Mesendoderm (in vitro differentiated cells): ENCODE measurements around the gene NRXN3.

Experiments used
- DNase-seq: peaks from one replicate; pipeline ENCODE4 v3.0.0; 2013
- H2AK5ac ChIP-seq: 2 replicates; pipeline ENCODE4 v1.6.1; 2013; ENCODE audit warnings: low read length, inconsistent platforms
- H2BK120ac ChIP-seq: 2 replicates; pipeline ENCODE4 v1.6.1; 2013; ENCODE audit warnings: low read depth, mild to moderate bottlenecking, low read length, moderate library complexity, mixed read lengths
- H2BK15ac ChIP-seq: replicated peaks from 2 replicates; pipeline ENCODE4 v1.6.1; 2013; ENCODE audit warnings: low read depth, mild to moderate bottlenecking, moderate library complexity
- H2BK5ac ChIP-seq: 2 replicates; pipeline ENCODE4 v1.6.1; 2013; ENCODE audit warnings: low read length, inconsistent platforms
- H3K18ac ChIP-seq: 2 replicates; pipeline ENCODE4 v1.6.1; 2013; ENCODE audit warnings: mild to moderate bottlenecking, low read length, mixed read lengths
- H3K23ac ChIP-seq: one replicate; pipeline ENCODE4 v1.6.1; 2013; ENCODE audit warnings: low read length
- H3K27ac ChIP-seq: 2 replicates; pipeline ENCODE4 v1.5.1; 2013; ENCODE audit warnings: low read depth, mild to moderate bottlenecking, inconsistent platforms, low read length, moderate library complexity
- H3K27me3 ChIP-seq: 2 replicates; pipeline ENCODE4 v1.6.1; 2013; ENCODE audit warnings: low read length, control low read depth, mild to moderate bottlenecking, inconsistent platforms; ENCODE audit not compliant: insufficient read depth, poor library complexity
- H3K36me3 ChIP-seq: 2 replicates; pipeline ENCODE4 v1.6.1; 2013; ENCODE audit warnings: low read length, inconsistent platforms; ENCODE audit not compliant: control insufficient read depth, insufficient read depth
- H3K4ac ChIP-seq: one replicate; pipeline ENCODE4 v1.6.1; 2013; ENCODE audit warnings: low read depth, mild to moderate bottlenecking, low read length, moderate library complexity
- H3K4me1 ChIP-seq: 2 replicates; pipeline ENCODE4 v1.6.1; 2013; ENCODE audit warnings: low read depth, low read length, inconsistent platforms; ENCODE audit not compliant: control insufficient read depth
- H3K4me2 ChIP-seq: 2 replicates; pipeline ENCODE4 v1.6.1; 2013; ENCODE audit warnings: low read length
- H3K4me3 ChIP-seq: 2 replicates; pipeline ENCODE4 v1.5.1; 2013; ENCODE audit warnings: mild to moderate bottlenecking, low read length
- H3K56ac ChIP-seq: one replicate; pipeline ENCODE4 v1.6.1; 2013; ENCODE audit warnings: low read length
- H3K79me1 ChIP-seq: 2 replicates; pipeline ENCODE4 v1.6.1; 2013; ENCODE audit warnings: low read length, inconsistent platforms
- H3K79me2 ChIP-seq: 2 replicates; pipeline ENCODE4 v1.6.1; 2013; ENCODE audit warnings: mild to moderate bottlenecking, low read length; ENCODE audit not compliant: control insufficient read depth, insufficient read depth
- H3K9ac ChIP-seq: 2 replicates; pipeline ENCODE4 v1.6.1; 2013; ENCODE audit warnings: low read length, inconsistent platforms
- H4K5ac ChIP-seq: one replicate; pipeline ENCODE4 v1.6.1; 2013; ENCODE audit warnings: low read length
- H4K8ac ChIP-seq: one replicate; pipeline ENCODE4 v1.6.1; 2013; ENCODE audit warnings: low read depth, mild to moderate bottlenecking, control low read depth, low read length, moderate library complexity
- WGBS: extraction: QIAGEN DNeasy Blood & Tissue Kit; methylation state at CpG from one replicate; pipeline ENCODE4 v1.1.7; 2013; ENCODE audit warnings: low lambda C conversion rate, missing lambda C conversion rate; ENCODE audit not compliant: insufficient coverage; ENCODE audit errors: extremely low coverage; 5-methylcytosine and 5-hydroxymethylcytosine counted together

The NRXN3 gene

GRCh38 chr14:79496701-79497100, 1326.5 kb downstream of the NRXN3 start:
- H4K5ac ChIP-seq: no peak overlapping the region
- no peak overlapping the region for H3K56ac ChIP-seq
- DNase-seq: no peak
- no peaks in the 10 kb centered on the region for H3K4me1 ChIP-seq
- H3K4ac ChIP-seq: no peak overlapping the region
- H3K9ac ChIP-seq: no peak overlapping the region
- H2AK5ac ChIP-seq: no peak overlapping the region
- no peaks in the 10 kb centered on the region for H3K79me2 ChIP-seq
- H2BK5ac ChIP-seq: no peak overlapping the region
- no peaks in the 10 kb centered on the region for H3K27me3 ChIP-seq
- no CpG with 5 or more reads among the region's 4 CpGs for WGBS
- no peak overlapping the region for H2BK15ac ChIP-seq
- H3K4me3 ChIP-seq: no peak overlapping the region
- no peak overlapping the region for H3K27ac ChIP-seq
- H2BK120ac ChIP-seq: no peak overlapping the region
- H4K8ac ChIP-seq: no peak overlapping the region
- H3K79me1 ChIP-seq: no peaks in the 10 kb centered on the region
- no peak overlapping the region for H3K18ac ChIP-seq
- H3K36me3 ChIP-seq: no peaks in the 10 kb centered on the region
- no peak overlapping the region for H3K23ac ChIP-seq
- H3K4me2 ChIP-seq: no peak overlapping the region

DNA sequence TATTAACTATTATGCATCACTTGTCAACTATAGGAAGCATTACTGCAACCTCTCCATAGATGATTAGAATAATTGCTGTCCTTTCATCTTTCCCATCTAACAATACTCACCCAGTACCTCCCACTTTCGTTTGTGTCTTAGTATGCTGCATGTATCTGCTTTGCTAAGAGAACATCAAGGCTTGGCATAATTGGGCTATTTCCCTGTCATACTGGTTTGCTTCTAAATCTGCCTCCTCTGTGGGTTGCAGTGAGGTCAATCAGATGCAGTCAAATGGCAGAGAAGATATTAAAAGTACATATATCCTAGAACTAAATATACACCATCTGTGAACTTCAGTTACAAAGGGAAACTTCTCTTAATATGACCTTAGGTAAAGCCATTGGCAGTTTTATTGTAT, 1330.3 kb downstream of the NRXN3 start:
- H2BK5ac ChIP-seq: no peak overlapping the region
- no peak overlapping the region for H3K4me3 ChIP-seq
- no peaks in the 10 kb centered on the region for H3K27me3 ChIP-seq
- H3K18ac ChIP-seq: no peak overlapping the region
- H4K5ac ChIP-seq: no peak overlapping the region
- no peaks in the 10 kb centered on the region for H3K36me3 ChIP-seq
- no peak overlapping the region for H4K8ac ChIP-seq
- no peaks in the 10 kb centered on the region for H3K79me1 ChIP-seq
- WGBS: no CpG with 5 or more reads among the region's 1 CpG
- no peaks in the 10 kb centered on the region for H3K79me2 ChIP-seq
- no peak overlapping the region for H3K23ac ChIP-seq
- no peak overlapping the region for H3K4ac ChIP-seq
- H3K4me2 ChIP-seq: no peak overlapping the region
- no peak overlapping the region for H2AK5ac ChIP-seq
- H3K4me1 ChIP-seq: no peaks in the 10 kb centered on the region
- H3K9ac ChIP-seq: no peak overlapping the region
- H2BK15ac ChIP-seq: no peak overlapping the region
- H2BK120ac ChIP-seq: no peak overlapping the region
- H3K56ac ChIP-seq: no peak overlapping the region
- DNase-seq: no peak
- H3K27ac ChIP-seq: no peak overlapping the region

DNA sequence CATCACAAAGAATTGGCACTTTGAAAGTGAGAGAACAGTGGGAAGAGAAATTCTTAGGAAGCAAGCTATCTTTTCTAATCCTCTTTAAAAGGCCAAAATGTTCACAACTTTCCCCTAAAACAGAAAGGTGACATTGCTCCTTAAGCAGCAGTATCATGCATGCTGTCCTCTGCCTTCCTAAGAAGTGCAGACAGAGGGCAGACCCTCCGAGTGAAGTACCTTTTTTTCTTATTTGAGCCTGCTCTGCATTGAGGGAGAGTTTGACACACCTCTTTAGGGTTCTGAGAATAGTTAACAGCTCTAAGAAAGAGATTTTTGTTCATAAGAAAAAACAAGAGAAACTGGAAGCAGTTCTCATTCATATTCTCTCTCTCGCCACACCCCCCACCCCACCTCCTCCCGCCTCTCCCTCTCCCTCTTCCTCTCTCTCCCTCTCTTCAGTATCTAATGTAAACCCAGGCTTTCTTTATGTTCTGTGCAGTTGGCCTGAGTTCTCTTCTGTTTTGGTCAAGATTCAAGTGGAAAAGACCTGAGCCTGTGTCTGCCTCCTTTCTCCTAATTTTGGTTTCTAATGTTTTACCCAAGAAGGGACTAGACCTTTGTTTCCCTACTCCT, 1332.1 kb downstream of the NRXN3 start:
- Histone ChIP-seq H3K23ac (no peak overlapping the region), H3K9ac (no peak overlapping the region), H3K4ac (no peak overlapping the region), H3K4me1 (no peaks in the 10 kb centered on the region), H3K79me1 (no peaks in the 10 kb centered on the region), H2BK15ac (no peak overlapping the region), H2BK120ac (no peak overlapping the region), H2BK5ac (no peak overlapping the region), H3K56ac (no peak overlapping the region), H3K27me3 (no peaks in the 10 kb centered on the region), H4K5ac (no peak overlapping the region), H3K36me3 (no peaks in the 10 kb centered on the region), H3K4me3 (no peak overlapping the region), H3K4me2 (no peak overlapping the region), H3K18ac (no peak overlapping the region), H2AK5ac (no peak overlapping the region), H3K27ac (no peak overlapping the region), H3K79me2 (no peaks in the 10 kb centered on the region), H4K8ac (no peak overlapping the region)
- DNase-seq: peak; percentile 64
- WGBS: no CpG with 5 or more reads among the region's 3 CpGs

DNA sequence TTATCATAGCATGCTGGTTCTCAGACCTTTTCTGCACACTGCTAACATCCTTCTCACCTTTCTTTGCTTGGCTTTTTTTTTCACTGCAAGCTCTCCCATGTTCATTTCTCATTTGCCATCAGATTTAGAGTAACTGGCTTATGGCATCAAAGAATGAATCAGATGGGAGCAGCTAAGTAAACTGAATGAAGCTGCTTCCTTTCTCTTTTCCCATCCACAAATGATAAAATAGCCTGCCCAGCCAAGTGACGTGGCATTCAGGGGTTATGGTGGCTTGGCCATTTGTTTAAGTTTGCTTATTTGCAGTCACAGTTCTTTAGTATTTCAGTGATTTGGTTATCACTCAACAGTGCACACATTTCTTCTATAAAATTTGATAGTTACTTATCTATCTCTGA, 1332.6 kb downstream of the NRXN3 start:
- Histone ChIP-seq H4K8ac (no peak overlapping the region), H3K36me3 (no peaks in the 10 kb centered on the region), H3K4me1 (no peaks in the 10 kb centered on the region), H3K79me1 (no peaks in the 10 kb centered on the region), H3K4ac (no peak overlapping the region), H3K79me2 (no peaks in the 10 kb centered on the region), H3K27ac (no peak overlapping the region), H2BK15ac (no peak overlapping the region), H3K56ac (no peak overlapping the region), H3K4me2 (no peak overlapping the region), H3K9ac (no peak overlapping the region), H3K18ac (no peak overlapping the region), H2BK5ac (no peak overlapping the region), H4K5ac (no peak overlapping the region), H3K27me3 (no peaks in the 10 kb centered on the region), H3K23ac (no peak overlapping the region), H2AK5ac (no peak overlapping the region), H3K4me3 (no peak overlapping the region), H2BK120ac (no peak overlapping the region)
- DNase-seq: no peak
- WGBS: no CpG with 5 or more reads among the region's 1 CpG

DNA sequence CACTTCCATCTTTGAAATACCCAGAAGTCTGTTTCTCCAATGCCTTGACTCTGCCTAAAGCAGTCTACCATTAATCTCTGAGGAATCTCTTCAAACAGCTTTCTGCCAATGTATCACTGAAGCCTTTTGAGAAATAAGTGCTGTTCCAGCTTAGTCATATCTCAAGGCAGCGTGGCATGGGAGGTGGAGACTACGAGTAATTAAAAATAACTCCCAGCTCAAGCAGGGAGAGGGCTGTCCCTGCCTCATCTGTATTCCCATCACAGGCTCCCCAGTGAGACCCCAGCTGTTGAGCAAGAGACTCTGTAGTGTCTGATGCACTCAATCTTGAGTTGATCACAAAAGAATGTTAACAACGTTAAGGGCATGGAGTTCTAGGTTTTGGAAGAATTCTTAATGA, 1340.5 kb downstream of the NRXN3 start:
- Histone ChIP-seq H3K4me3 (no peak overlapping the region), H3K27ac (no peak overlapping the region)
- WGBS: no CpG with 5 or more reads among the region's 3 CpGs

DNA sequence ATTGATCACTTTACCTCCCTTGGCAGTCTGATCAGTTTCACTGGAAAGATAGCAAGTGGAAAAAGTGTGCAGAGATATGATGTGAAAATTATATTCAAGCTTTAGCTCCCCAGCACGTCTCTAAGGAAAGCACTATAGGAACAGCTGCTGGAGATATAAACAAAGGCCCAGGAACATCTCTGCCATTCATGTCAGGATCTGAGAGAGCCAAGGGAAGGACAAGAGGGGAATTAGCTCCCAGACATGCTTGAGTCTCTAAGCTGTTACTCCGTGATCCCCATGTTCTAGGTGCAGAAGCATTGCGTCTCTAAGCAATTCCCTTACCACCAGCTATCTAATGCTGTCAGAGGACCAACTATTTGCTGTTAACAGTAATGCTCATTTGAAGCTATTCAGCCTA, 1341.0 kb downstream of the NRXN3 start:
- Histone ChIP-seq H3K56ac (no peak overlapping the region), H2BK120ac (no peak overlapping the region), H3K27me3 (peaks cover 2% of the 10 kb centered on the region), H3K9ac (no peak overlapping the region), H3K18ac (no peak overlapping the region), H3K4me1 (peaks cover 2% of the 10 kb centered on the region), H2BK15ac (no peak overlapping the region), H2AK5ac (no peak overlapping the region), H3K23ac (no peak overlapping the region), H3K36me3 (no peaks in the 10 kb centered on the region), H4K8ac (no peak overlapping the region), H3K79me1 (no peaks in the 10 kb centered on the region), H3K79me2 (no peaks in the 10 kb centered on the region), H3K4me2 (no peak overlapping the region), H3K4me3 (no peak overlapping the region), H3K4ac (no peak overlapping the region), H4K5ac (no peak overlapping the region), H2BK5ac (no peak overlapping the region), H3K27ac (no peak overlapping the region)
- DNase-seq: no peak
- WGBS: no CpG with 5 or more reads among the region's 3 CpGs

More for the DNA sequence above, 1340.5 kb downstream of the NRXN3 start:
- Histone ChIP-seq H4K5ac (no peak overlapping the region), H3K23ac (no peak overlapping the region), H3K36me3 (no peaks in the 10 kb centered on the region), H4K8ac (no peak overlapping the region), H3K56ac (no peak overlapping the region), H3K4me2 (no peak overlapping the region), H2BK5ac (no peak overlapping the region), H3K4ac (no peak overlapping the region), H3K9ac (no peak overlapping the region), H3K18ac (no peak overlapping the region), H3K79me1 (no peaks in the 10 kb centered on the region), H2BK120ac (no peak overlapping the region), H2AK5ac (no peak overlapping the region), H3K4me1 (peaks cover 2% of the 10 kb centered on the region), H3K79me2 (no peaks in the 10 kb centered on the region), H3K27me3 (peaks cover 2% of the 10 kb centered on the region), H2BK15ac (no peak overlapping the region)
- no peak for DNase-seq
